B cell (primary cell): ENCODE measurements around the gene PARP16. TPM values are rescaled to one million over a fixed set of nuclear protein-coding genes. Genes with fewer than 3 reads are reported as not detected.
A peak's percentile ranks its signal among the peaks of the same experiment; 100 is the strongest.

ENCODE experiments used
- ATAC-seq: fragments of 200-7000 bp; cut with Tn5 transposase; one replicate; pipeline ENCODE4 v1.10.0; 2021; ENCODE audit warnings: low read depth, mild to moderate bottlenecking, moderate number of reproducible peaks, moderate library complexity
- CTCF ChIA-PET: fragments of 350-600 bp; sonication (Branson Sonifier 250); formaldehyde crosslinking; loops from one replicate; lab custom pipeline; 2021; ENCODE audit warnings: antibody characterized with exemption, inconsistent platforms; lab: Charles Lee
- POLR2A ChIA-PET: fragments of 350-600 bp; sonication (Branson Sonifier 250); formaldehyde crosslinking; loops from one replicate; lab custom pipeline; 2021; ENCODE audit warnings: antibody characterized with exemption; lab: Charles Lee
- DNase-seq: peaks from one replicate; pipeline ENCODE4 v3.0.0; 2013
- H2AFZ ChIP-seq: 2 replicates; pipeline ENCODE4 v1.6.1; 2012; ENCODE audit warnings: mild to moderate bottlenecking, low read depth, low read length; ENCODE audit not compliant: insufficient read depth, poor library complexity, severe bottlenecking
- H3K27ac ChIP-seq, 2 donors: 1 replicate in 1 of 2; 2 replicates in 1 of 2; pipeline ENCODE4 v1.5.1; 2012 to 2013; ENCODE audit warnings: low read length in 2 of 2, mild to moderate bottlenecking in 2 of 2, moderate library complexity in 1 of 2
- H3K27me3 ChIP-seq, 4 experiments: fragments of 200-600 bp in 1 of 4; sonication (generic) in 1 of 4; replicated peaks in 1 of 4; 1 replicate in 2 of 4; 2 replicates in 2 of 4; pipeline versions ENCODE4 v1.6.1 to v1.7.0; 2013 to 2016; ENCODE audit warnings: low read length in 3 of 4, mild to moderate bottlenecking in 2 of 4, mixed read lengths in 1 of 4, moderate library complexity in 1 of 4; ENCODE audit not compliant: insufficient read depth in 4 of 4, control insufficient read depth in 3 of 4; ENCODE audit errors: control extremely low read depth in 1 of 4
- H3K36me3 ChIP-seq, 2 experiments: replicated peaks in 1 of 2; 1 replicate in 1 of 2; 2 replicates in 1 of 2; pipeline versions ENCODE4 v1.6.1 to v1.7.1; 2013; ENCODE audit warnings: low read length in 1 of 2; ENCODE audit not compliant: insufficient read depth in 2 of 2, control insufficient read depth in 1 of 2; ENCODE audit errors: control extremely low read depth in 1 of 2, extremely low read depth in 1 of 2
- H3K4me1 ChIP-seq, 2 donors: fragments of 200-600 bp in 1 of 2; sonication (generic) in 1 of 2; 1 replicate in 1 of 2; 2 replicates in 1 of 2; pipeline versions ENCODE4 v1.5.1 to v1.6.1; 2013 to 2017; ENCODE audit warnings: low read length in 2 of 2; ENCODE audit not compliant: control insufficient read depth in 2 of 2, insufficient read depth in 2 of 2
- H3K4me2 ChIP-seq: replicated peaks from 2 replicates; pipeline ENCODE3; 2012; ENCODE audit warnings: mild to moderate bottlenecking, low read depth, low read length; ENCODE audit not compliant: poor library complexity, severe bottlenecking
- H3K4me3 ChIP-seq, 5 experiments: fragments of 200-600 bp in 1 of 5; sonication (generic) in 1 of 5; 1 replicate in 3 of 5; 2 replicates in 2 of 5; pipeline versions ENCODE4 v1.5.1 to v1.7.0; 2011 to 2016; ENCODE audit warnings: low read length in 4 of 5, mild to moderate bottlenecking in 4 of 5, low read depth in 2 of 5, control low read depth in 1 of 5, moderate library complexity in 1 of 5; ENCODE audit not compliant: insufficient read depth in 1 of 5; ENCODE audit errors: control extremely low read depth in 1 of 5, extremely low read depth in 1 of 5
- H3K79me2 ChIP-seq: fragments of 200-600 bp; sonication (generic); one replicate; pipeline ENCODE4 v1.6.0; 2016; ENCODE audit warnings: low read length; ENCODE audit not compliant: control insufficient read depth, insufficient read depth
- H3K9ac ChIP-seq: fragments of 200-600 bp; sonication (generic); 2 replicates; pipeline ENCODE4 v1.6.1; 2017; ENCODE audit warnings: mild to moderate bottlenecking, low read length, moderate library complexity
- H3K9me3 ChIP-seq, 3 donors: one replicate each; pipeline versions ENCODE4 v1.6.1 to v1.7.1; 2013; ENCODE audit warnings: low read length in 2 of 3; ENCODE audit not compliant: control insufficient read depth in 2 of 3, insufficient read depth in 1 of 3; ENCODE audit errors: control extremely low read depth in 1 of 3
- H4K20me1 ChIP-seq: 2 replicates; pipeline ENCODE4 v1.6.0; 2012; ENCODE audit warnings: mild to moderate bottlenecking, low read length; ENCODE audit not compliant: insufficient read depth, control insufficient read depth, poor library complexity, severe bottlenecking
- H3K27ac Mint-ChIP-seq: one replicate; pipeline ENCODE4 v1.8.0; 2021; ENCODE audit warnings: mixed read lengths
- H3K27me3 Mint-ChIP-seq: one replicate; pipeline ENCODE4 v1.8.0; 2021; ENCODE audit warnings: mixed read lengths
- H3K4me1 Mint-ChIP-seq: one replicate; pipeline ENCODE4 v1.8.0; 2021; ENCODE audit warnings: mixed read lengths
- H3K4me3 Mint-ChIP-seq: one replicate; pipeline ENCODE4 v1.8.0; 2021; ENCODE audit warnings: mixed read lengths
- H3K9me3 Mint-ChIP-seq: one replicate; pipeline ENCODE4 v1.8.0; 2022; ENCODE audit warnings: mixed read lengths; ENCODE audit not compliant: insufficient read depth
- CTCF ChIP-seq: fragments of 200-600 bp; IDR thresholded peaks from one replicate; pipeline ENCODE4 v1.8.0; 2022; ENCODE audit warnings: antibody characterized with exemption, mild to moderate bottlenecking
- EZH2 ChIP-seq: IDR thresholded peaks from 2 replicates; pipeline ENCODE4 v1.6.1; 2012; ENCODE audit warnings: borderline replicate concordance, low read depth, mild to moderate bottlenecking, moderate library complexity, low read length; ENCODE audit not compliant: insufficient read depth, poor library complexity, severe bottlenecking
- WGBS: methylation state at CpG from one replicate; pipeline ENCODE4 v1.1.5; 2013; ENCODE audit warnings: missing lambda C conversion rate; ENCODE audit not compliant: insufficient coverage; 5-methylcytosine and 5-hydroxymethylcytosine counted together
- intact Hi-C: fragments of 100-400 bp; cut with micrococcal nuclease; formaldehyde crosslinking; loops from one replicate; pipeline ENCODE4 v1.10.0; 2022
- polyA plus RNA-seq: library from polyadenylated mRNA; depleted of rRNA; stranded (reverse); fragments of >200 nt; gene quantifications from 2 replicates; pipeline ENCODE4 v1.2.3, GENCODE V29; 2012
- total RNA-seq, 2 donors: library from RNA; stranded (reverse); fragments of 120-200 nt in 1 of 2; gene quantifications; 1 replicate in 1 of 2; 2 replicates in 1 of 2; pipeline versions ENCODE4 v1.2.3 to v1.2.4, GENCODE V29; 2013 to 2022

The PARP16 gene
- total and polyA plus RNA-seq, 2 donors (not counting 1 experiment from before 2014, with no cell fraction given), result 18.2 to 19.1 TPM

DNA sequence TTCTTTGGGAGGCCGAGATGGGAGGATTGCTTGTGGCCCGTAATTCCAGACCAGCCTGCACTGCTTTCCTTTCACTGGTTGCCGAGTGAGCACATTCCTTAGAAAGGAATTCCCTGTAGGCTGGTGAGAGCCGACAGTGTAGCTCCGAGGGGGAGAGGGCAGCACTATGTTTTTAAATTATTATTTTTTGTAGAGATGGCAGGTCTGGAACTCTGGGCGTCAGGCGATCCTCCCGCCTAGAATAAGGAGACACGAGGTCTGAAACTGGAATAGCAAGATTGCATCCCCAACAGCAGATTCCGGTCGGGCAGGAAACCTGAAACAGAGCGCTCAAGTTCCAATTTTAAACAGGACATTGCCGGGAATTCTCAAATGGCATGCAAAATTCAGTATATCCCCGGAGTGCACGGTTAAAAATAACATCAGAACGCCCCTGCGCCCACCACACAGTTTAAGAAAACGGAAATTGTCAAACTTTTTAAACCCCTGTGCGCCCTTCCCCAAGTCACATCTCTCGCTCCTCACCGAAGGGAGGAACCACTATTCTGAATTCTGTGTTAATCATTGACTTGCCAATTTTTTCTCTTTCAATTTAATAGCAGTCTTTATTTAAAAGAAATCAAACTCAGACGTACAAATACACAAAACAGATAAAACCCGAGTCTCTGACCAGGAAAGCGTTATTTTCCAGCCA lies 17.2 kb upstream of the PARP16 start:
- TF ChIP-seq CTCF (no peak), EZH2 (no peak)
- Histone ChIP-seq H3K9ac (peak overlapping the region; percentile 79), H2AFZ (peak overlapping the region; percentile 83), H3K36me3 (no peaks in the 10 kb centered on the region), H3K27ac (peak overlapping the region; percentile 95 to 98), H3K4me1 (peaks cover 7 to 19% of the 10 kb centered on the region in 2 donors), H3K9me3 (peaks cover 0 to 15% (median 0%) of the 10 kb centered on the region in 3 donors), H3K79me2 (no peaks in the 10 kb centered on the region), H3K4me2 (peak overlapping the region; percentile 76), H4K20me1 (no peaks in the 10 kb centered on the region), H3K4me3 (peak overlapping the region; percentile 56 to 83 (median 67)), H3K27me3 (no peaks in the 10 kb centered on the region)
- Mint-ChIP-seq H3K27me3 (no peaks in the 10 kb centered on the region), H3K27ac (peak overlapping the region; percentile 93), H3K9me3 (no peaks in the 10 kb centered on the region), H3K4me1 (peaks cover 28% of the 10 kb centered on the region), H3K4me3 (peak overlapping the region; percentile 96)
- ATAC-seq (peak; percentile 1), DNase-seq (no peak)
- intact Hi-C loops, result loop anchor here (1.0 to 5.0 kb wide), 7 partner anchors 8 to 1203 kb away; partner anchors contain the start of genes CLPX, PARP16, PDCD7 and RNU5A-1
- ChIA-PET POLR2A (interaction anchor here (0.6 to 2.1 kb wide), 9 partner anchors 9 to 409 kb away, joined by 3 to 25 read pairs (median 6); partner anchors contain the start of genes CLPX, PARP16 and SPG21), CTCF (interaction anchor here (0.7 to 3.2 kb wide), 6 partner anchors 15 to 410 kb away, joined by 3 to 26 read pairs (median 5); partner anchors contain the start of genes CLPX and PARP16)
- 5% methylated on average over 24 of the region's 24 CpGs for WGBS

- no peaks in the 10 kb centered on the region for H3K27me3 ChIP-seq
- H3K9me3 ChIP-seq, result peaks cover 0 to 15% (median 0%) of the 10 kb centered on the region in 3 donors
- intact Hi-C loops, result loop anchor here (5.0 kb wide), 1 partner anchor 1205 kb away; the partner anchor contains the start of gene ZWILCH
- H3K27ac ChIP-seq, result no peak overlapping the region
- ChIA-PET POLR2A (no interaction called here), CTCF (no interaction called here)
- no peaks in the 10 kb centered on the region for H3K79me2 ChIP-seq
- H3K9ac ChIP-seq, result no peak overlapping the region
- Mint-ChIP-seq H3K9me3 (no peaks in the 10 kb centered on the region), H3K27ac (no peak overlapping the region), H3K4me3 (no peak overlapping the region), H3K27me3 (no peaks in the 10 kb centered on the region), H3K4me1 (peaks cover 37% of the 10 kb centered on the region)
- H2AFZ ChIP-seq, result no peak overlapping the region
- H3K36me3 ChIP-seq, result no peaks in the 10 kb centered on the region
- TF ChIP-seq EZH2 (no peak), CTCF (no peak)
- no peak overlapping the region for H3K4me2 ChIP-seq
- no peak for DNase-seq
- H4K20me1 ChIP-seq, result no peaks in the 10 kb centered on the region
- ATAC-seq, result no peak
- no peak overlapping the region for H3K4me3 ChIP-seq
- H3K4me1 ChIP-seq, result peaks cover 16 to 31% of the 10 kb centered on the region in 2 donors
- WGBS, result 93% methylated on average over 21 of the region's 24 CpGs
These were observed 15.4 kb upstream of the PARP16 start for GRCh38 chr15:65302061-65302460.
